Activated T-helper 1 cell treated with anti-CD3 and anti-CD28 coated beads, Interleukin-12 subunit alpha, Interleukin-12 subunit beta, Interleukin-2, Interleukin-4 antibody, amounts not matched to agents 30 ng/mL and 10 ng/mL and 1 ng/mL, durations not matched to agents 14 hours and 24 hours and 36 hours (primary cell): ENCODE results near the gene UBXN10. TPM values are rescaled to one million over a fixed set of nuclear protein-coding genes. Genes with fewer than 3 reads are reported as not detected.

Experiments used
- total RNA-seq: library from RNA; stranded (reverse); gene quantifications from 2 replicates; pipeline ENCODE4 v1.2.3, GENCODE V29; 2022

UBXN10 gene
- total RNA-seq, 1 donor from 2014 or later, result 2.5 TPM

Other genes with a start within 250 kb of the UBXN10 start
- not detected in 2 replicates for gene PLA2G2A, start 206.5 kb upstream of the UBXN10 start, total RNA-seq
- not detected in 2 replicates for gene PLA2G5, start 115.9 kb upstream of the UBXN10 start, total RNA-seq
- gene PLA2G2D, start 66.6 kb upstream of the UBXN10 start, total RNA-seq, result not detected in 2 replicates
- not detected in 2 replicates for gene PLA2G2F, start 46.8 kb upstream of the UBXN10 start, total RNA-seq
- gene PLA2G2C, start 422 bp downstream of the UBXN10 start, total RNA-seq, result 0.44 and 0.65 TPM in 2 replicates
- 0.05 TPM in 1 of 2 replicates, not detected in the other for gene VWA5B1, start 104.8 kb downstream of the UBXN10 start, total RNA-seq